Colonic mucosa (tissue), 4 donors: ENCODE data around the gene WNK2. TPM values are rescaled to one million over a fixed set of nuclear protein-coding genes. Genes with fewer than 3 reads are reported as not detected.

Experiments used
- DNase-seq: peaks from one replicate; pipeline ENCODE4 v3.0.0-alpha.2; 2020
- H3K27ac ChIP-seq: fragments of 200-600 bp; one replicate; pipeline ENCODE4 v1.8.0; 2021
- H3K27me3 ChIP-seq: fragments of 200-600 bp; one replicate; pipeline ENCODE4 v1.8.0; 2021
- H3K36me3 ChIP-seq: fragments of 200-600 bp; one replicate; pipeline ENCODE4 v1.8.0; 2021
- H3K4me1 ChIP-seq: fragments of 200-600 bp; one replicate; pipeline ENCODE4 v1.8.0; 2021; ENCODE audit warnings: mild to moderate bottlenecking
- H3K4me3 ChIP-seq: fragments of 200-600 bp; one replicate; pipeline ENCODE4 v1.8.0; 2021
- H3K9ac ChIP-seq, 2 donors: one replicate each; pipeline ENCODE4 v1.7.0; 2013; ENCODE audit warnings: control low read depth in 2 of 2, low read depth in 2 of 2, low read length in 2 of 2
- H3K9me3 ChIP-seq: fragments of 200-600 bp; one replicate; pipeline ENCODE4 v1.8.0; 2021
- intact Hi-C: fragments of 100-400 bp; cut with DNase I; formaldehyde crosslinking; loops from one replicate; pipeline ENCODE4 v1.14.1; 2022
- total RNA-seq, 2 donors: library from RNA; stranded (reverse); fragmentation: NEBNext Ultra II Directional in 1 of 2; extraction: Animal tissue kit (Norgen Biotek cat#: 25700) in 1 of 2; gene quantifications; one replicate each; pipeline ENCODE4 v1.2.1, GENCODE V29; 2021
- TF ChIP-seq, protein P1 (sequence below): fragments of 200-600 bp; IDR thresholded peaks from one replicate; pipeline ENCODE4 v1.8.0; 2022; ENCODE audit warnings: antibody characterized with exemption, mild to moderate bottlenecking
- donor health status: healthy.
- donor health status: DM: no; HTN: no; CAD: no.
- donor health status: DM: no; HTN: no; CAD: no.

Gene WNK2
- total RNA-seq, 2 donors from 2014 or later, result 161 to 238 TPM

DNA sequence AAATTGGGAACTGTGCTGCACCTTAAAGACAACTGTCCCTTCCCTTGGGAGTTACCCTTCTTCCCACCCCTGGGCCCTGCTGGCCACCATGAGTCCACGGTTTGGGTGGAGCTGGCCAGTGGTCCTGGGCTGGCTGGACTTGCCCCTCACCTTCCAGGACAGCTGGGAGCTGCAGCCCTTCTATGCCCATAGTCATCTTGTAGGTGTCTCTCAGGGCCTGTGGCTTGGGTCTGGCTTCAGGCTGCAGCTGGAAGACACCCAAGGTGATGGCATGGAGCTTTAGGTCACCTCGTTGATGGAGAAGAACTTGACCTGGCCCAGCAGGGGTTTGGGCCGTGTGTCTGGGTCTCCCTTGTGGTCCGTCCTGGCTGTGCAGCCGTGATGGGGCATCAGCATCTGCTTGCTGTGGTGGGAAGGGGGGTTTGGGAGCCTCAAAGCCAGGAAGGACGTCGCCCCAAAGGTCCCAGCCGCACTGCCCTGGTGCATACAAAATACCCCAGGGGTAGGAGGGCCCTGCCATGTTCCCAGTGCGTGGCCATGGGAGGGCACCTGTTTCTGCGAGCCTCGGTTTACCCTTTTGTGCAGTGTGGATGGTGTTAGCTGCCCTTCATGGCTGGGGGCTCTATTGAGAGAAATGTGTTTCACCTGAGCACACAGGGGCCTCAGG is 8.9 kb downstream of the WNK2 start:
- no peaks in the 10 kb centered on the region for H3K36me3 ChIP-seq
- peak; percentile 28 for DNase-seq
- TF ChIP-seq, protein P1, sequence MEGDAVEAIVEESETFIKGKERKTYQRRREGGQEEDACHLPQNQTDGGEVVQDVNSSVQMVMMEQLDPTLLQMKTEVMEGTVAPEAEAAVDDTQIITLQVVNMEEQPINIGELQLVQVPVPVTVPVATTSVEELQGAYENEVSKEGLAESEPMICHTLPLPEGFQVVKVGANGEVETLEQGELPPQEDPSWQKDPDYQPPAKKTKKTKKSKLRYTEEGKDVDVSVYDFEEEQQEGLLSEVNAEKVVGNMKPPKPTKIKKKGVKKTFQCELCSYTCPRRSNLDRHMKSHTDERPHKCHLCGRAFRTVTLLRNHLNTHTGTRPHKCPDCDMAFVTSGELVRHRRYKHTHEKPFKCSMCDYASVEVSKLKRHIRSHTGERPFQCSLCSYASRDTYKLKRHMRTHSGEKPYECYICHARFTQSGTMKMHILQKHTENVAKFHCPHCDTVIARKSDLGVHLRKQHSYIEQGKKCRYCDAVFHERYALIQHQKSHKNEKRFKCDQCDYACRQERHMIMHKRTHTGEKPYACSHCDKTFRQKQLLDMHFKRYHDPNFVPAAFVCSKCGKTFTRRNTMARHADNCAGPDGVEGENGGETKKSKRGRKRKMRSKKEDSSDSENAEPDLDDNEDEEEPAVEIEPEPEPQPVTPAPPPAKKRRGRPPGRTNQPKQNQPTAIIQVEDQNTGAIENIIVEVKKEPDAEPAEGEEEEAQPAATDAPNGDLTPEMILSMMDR, result no peak
- H3K4me3 ChIP-seq, result no peak overlapping the region
- no peaks in the 10 kb centered on the region for H3K9me3 ChIP-seq
- intact Hi-C loops, result no loop called here
- H3K4me1 ChIP-seq, result peaks cover 22% of the 10 kb centered on the region
- peak overlapping the region in 1 of 2 donors; percentile 64 for H3K9ac ChIP-seq
- peak overlapping the region; percentile 24 for H3K27ac ChIP-seq
- H3K27me3 ChIP-seq, result no peaks in the 10 kb centered on the region

DNA sequence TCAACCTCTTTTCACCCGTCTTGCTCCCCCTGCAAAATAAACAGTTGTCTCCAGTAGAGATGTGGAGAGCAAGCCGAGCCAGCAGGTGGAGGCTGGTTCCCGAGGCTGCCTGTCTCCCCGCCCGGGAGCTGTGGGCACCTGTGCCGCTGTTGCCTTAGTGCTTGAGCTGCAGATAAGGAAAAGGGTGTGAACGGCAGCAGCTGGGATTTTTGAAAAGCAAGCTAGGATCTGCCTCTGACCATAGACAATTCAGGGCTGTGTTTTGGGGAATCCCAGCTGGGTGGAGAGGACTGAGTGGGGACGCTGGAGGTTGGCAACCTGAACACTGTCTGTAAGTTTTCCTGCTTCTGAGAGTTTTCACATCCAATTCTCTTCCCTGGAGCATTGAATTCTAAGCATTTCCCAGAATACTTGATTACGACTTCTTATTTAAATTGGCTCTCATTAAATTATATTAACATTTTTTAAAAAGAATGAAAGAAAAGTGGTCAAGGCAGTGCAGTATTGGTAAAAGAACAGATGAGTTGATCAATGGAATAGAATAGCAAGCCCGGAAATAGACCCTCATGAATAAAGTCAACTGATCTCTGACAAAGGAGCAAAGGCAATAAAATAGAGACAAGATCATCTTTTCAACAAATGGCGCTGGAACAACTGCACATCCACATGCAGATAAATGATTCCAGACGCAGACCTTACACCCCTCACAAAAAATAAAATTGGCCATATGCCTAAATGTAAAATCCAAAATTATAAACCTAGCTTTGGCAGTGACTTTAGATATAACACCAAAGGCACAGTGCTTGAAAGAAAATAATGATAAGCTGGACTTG is 9.7 kb downstream of the WNK2 start:
- Histone ChIP-seq H3K27me3 (no peaks in the 10 kb centered on the region), H3K4me3 (no peak overlapping the region), H3K27ac (peak overlapping the region; percentile 24), H3K9me3 (no peaks in the 10 kb centered on the region), H3K36me3 (no peaks in the 10 kb centered on the region), H3K4me1 (peaks cover 26% of the 10 kb centered on the region), H3K9ac (peak overlapping the region in 1 of 2 donors; percentile 64)
- DNase-seq, result peak; percentile 85
- intact Hi-C loops, result no loop called here
- TF ChIP-seq, protein P1, result no peak

DNA sequence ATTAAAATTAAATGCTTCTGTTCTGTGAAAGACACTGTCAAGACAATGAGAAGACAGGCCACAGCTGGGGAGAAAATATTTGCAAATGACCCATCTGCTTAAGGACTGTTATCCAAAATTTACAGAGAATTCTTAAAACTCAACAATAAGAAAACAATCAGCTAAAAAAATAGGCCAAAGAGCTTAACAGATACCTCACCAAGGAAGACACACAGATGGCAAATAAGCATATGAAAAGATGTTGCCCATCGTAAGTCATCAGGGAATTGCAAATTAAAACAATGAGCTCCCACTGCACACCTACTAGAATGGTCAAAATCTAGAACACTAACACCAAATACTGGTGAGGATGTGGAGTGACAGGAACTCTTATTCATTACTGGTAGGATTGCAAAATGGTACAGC is 10.3 kb downstream of the WNK2 start:
- no peak overlapping the region for H3K4me3 ChIP-seq
- H3K27ac ChIP-seq, result peak overlapping the region; percentile 24

DNA sequence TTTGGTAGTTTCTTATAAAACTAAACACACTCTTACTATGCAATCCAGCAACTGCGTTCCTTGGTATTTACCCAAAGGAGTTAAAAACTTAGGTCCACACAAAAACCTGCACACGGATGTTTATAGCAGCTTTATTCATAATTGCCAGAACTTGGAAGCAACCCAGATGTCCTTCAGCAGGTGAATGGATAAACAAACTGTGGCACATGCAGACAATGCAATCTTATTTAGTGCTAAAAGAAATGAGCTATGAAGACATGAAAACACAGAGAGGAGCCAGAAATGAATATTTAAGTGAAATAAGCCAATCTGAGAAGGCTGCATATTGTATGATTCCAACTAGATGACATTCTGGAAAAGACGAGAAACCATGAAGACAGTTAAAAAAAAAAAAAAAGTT is 10.7 kb downstream of the WNK2 start:
- Histone ChIP-seq H3K9ac (peak overlapping the region in 1 of 2 donors; percentile 38), H3K27me3 (no peaks in the 10 kb centered on the region), H3K4me3 (no peak overlapping the region), H3K4me1 (peaks cover 26% of the 10 kb centered on the region), H3K27ac (no peak overlapping the region), H3K36me3 (no peaks in the 10 kb centered on the region), H3K9me3 (no peaks in the 10 kb centered on the region)
- TF ChIP-seq, protein P1, result no peak
- peak; percentile 45 for DNase-seq
- intact Hi-C loops, result loop anchor here (5.0 kb wide), 1 partner anchor 38 kb away; no protein-coding TSS in a partner anchor

More for the DNA sequence above, 10.3 kb downstream of the WNK2 start:
- intact Hi-C loops, result no loop called here
- H3K9me3 ChIP-seq, result no peaks in the 10 kb centered on the region
- H3K36me3 ChIP-seq, result no peaks in the 10 kb centered on the region
- no peak for DNase-seq
- TF ChIP-seq, protein P1, result no peak
- peak overlapping the region in 1 of 2 donors; percentile 38 for H3K9ac ChIP-seq
- peaks cover 26% of the 10 kb centered on the region for H3K4me1 ChIP-seq
- no peaks in the 10 kb centered on the region for H3K27me3 ChIP-seq

DNA sequence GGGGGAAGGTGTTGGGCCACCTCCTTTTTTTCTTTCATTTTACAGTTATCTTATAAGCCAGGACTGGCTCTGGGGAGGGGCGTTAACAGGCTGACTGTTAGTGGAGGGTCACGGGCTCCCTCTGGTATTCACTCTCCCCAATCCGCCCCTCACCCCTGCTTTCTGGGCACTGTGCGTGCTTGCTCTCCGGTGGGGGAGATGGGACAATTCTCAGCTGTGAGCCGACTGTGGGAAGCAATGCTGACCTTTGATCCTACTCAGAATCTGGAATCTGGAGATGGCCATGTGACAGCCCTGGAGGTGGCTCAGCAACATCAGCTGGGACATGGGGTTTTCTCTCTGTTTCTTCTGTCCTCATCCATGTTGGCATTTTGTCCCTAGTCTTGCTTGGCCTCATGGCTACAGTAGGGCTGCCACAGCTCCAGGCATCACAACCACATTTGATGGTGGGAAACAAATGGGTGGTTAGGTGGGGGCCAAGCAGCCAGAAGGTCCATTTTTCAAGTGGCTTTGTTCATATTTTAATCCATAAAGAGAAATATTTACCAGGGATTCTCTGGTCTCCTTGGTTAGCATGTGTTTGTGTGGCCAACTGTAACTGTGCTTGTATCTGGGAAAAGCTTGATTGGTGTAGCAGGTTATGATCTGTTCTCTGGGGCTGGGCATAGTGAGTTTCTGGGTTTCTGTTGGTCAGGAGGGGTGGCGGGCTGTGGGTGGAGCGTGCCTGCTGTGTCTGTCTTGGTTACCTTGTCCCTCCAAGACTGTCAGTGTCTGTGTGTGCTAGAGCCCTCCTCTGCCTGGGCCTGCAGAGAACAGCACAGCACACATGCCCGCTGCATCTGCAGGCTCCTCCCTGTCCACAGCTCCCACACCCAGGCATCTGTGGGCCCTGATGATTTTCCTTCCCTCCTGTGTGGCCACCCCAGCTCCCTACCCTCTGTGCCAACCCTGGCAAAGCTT is 12.4 kb downstream of the WNK2 start:
- H3K4me3 ChIP-seq, result no peak overlapping the region
- no peak overlapping the region for H3K27ac ChIP-seq
- H3K9ac ChIP-seq, result peak overlapping the region in 1 of 2 donors; percentile 48
- H3K27me3 ChIP-seq, result no peaks in the 10 kb centered on the region
- no peaks in the 10 kb centered on the region for H3K9me3 ChIP-seq
- peaks cover 31% of the 10 kb centered on the region for H3K4me1 ChIP-seq
- TF ChIP-seq, protein P1, result no peak
- peak; percentile 48 for DNase-seq
- H3K36me3 ChIP-seq, result no peaks in the 10 kb centered on the region
- intact Hi-C loops, result loop anchor here (5.0 kb wide), 1 partner anchor 36 kb away; no protein-coding TSS in a partner anchor
